GM12873 (cell line): ENCODE measurements around the gene PRDM16.

Source experiments
- CTCF ChIP-seq: IDR thresholded peaks from 2 replicates; pipeline ENCODE4 v1.5.1; 2012; ENCODE audit warnings: low read depth, mild to moderate bottlenecking, moderate library complexity, low read length, control low read depth; ENCODE audit not compliant: insufficient read depth; ENCODE audit errors: missing control alignments

Gene PRDM16

GRCh38 chr1:3285106-3285740 is 216.2 kb downstream of the PRDM16 start:
- TF ChIP-seq CTCF = no peak

GRCh38 chr1:3287656-3288160 is 218.7 kb downstream of the PRDM16 start:
- TF ChIP-seq CTCF = no peak

GRCh38 chr1:3289502-3289901 is 220.5 kb downstream of the PRDM16 start:
- TF ChIP-seq CTCF = no peak

GRCh38 chr1:3290438-3290837 is 221.4 kb downstream of the PRDM16 start:
- TF ChIP-seq CTCF = no peak

- TF ChIP-seq CTCF = no peak
These were observed 221.9 kb downstream of the PRDM16 start for GRCh38 chr1:3290915-3291314.

GRCh38 chr1:3292051-3292722 is 223.2 kb downstream of the PRDM16 start:
- no peak for TF ChIP-seq CTCF

GRCh38 chr1:3292868-3293562 is 224.0 kb downstream of the PRDM16 start:
- no peak for TF ChIP-seq CTCF
